Dedifferentiated amniotic fluid mesenchymal stem cell (primary cell): ENCODE results near the gene TEX264.
"Not testable (repeated sequence)": the region's sequence is repeated elsewhere in the genome, so short reads cannot be mapped to it uniquely, and the experiment has no call there.

Experiments
- DNase-seq: peaks from one replicate; pipeline ENCODE4 v3.0.0-alpha.2; 2016; ENCODE audit errors: extremely low spot score

The TEX264 gene, protein sequence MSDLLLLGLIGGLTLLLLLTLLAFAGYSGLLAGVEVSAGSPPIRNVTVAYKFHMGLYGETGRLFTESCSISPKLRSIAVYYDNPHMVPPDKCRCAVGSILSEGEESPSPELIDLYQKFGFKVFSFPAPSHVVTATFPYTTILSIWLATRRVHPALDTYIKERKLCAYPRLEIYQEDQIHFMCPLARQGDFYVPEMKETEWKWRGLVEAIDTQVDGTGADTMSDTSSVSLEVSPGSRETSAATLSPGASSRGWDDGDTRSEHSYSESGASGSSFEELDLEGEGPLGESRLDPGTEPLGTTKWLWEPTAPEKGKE

DNA sequence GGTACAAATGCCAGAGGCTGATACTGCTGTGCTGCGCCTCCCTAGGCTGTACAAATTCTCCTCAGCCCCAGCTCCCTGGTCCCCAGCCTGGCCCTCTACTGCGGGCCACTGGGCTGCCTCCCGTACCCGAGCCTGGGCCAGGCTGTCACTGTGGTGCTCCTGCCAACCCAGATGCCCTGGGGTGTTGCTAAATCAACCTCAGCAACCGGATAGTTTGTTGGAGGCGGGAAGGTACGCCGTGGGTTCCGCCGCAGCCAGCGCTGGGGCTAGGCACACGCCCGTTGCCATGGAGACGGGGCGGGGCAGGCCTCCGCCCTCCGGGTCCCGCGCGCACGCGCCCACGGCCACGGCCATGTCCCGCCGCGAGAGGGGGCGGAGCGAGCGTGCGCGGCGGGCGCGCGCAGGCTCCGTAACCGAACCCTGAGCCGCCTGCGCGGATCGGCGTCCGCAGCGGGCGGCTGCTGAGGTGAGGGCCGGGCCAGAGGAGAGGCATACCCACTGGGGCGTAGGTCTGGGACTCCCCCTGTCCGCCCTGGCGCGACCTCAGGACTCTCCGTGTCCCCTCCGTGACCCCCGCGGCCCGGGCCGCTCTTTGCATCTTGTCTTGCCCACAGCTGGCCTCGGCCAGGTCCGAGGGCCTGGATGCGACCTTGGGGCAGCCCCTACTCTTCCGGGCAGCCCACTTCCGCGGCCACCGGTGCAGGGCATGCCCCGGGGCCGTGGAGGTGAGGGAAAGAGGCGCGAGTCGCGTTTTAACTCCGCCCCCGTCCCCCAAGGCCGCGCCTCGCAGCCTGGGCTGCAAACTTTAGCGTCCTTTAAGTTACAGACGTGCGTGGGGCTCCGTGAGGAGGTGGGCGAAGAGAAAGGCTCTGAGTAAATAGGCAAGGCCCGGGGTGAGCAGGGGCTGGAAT, at the start of gene TEX264:
TSS of gene TEX264 (plus strand) at position 430 of the 911 bp plus-strand sequence. CDS start 3,053 bp downstream, outside the sequence.
- DNase-seq, result peak; percentile 75

DNA sequence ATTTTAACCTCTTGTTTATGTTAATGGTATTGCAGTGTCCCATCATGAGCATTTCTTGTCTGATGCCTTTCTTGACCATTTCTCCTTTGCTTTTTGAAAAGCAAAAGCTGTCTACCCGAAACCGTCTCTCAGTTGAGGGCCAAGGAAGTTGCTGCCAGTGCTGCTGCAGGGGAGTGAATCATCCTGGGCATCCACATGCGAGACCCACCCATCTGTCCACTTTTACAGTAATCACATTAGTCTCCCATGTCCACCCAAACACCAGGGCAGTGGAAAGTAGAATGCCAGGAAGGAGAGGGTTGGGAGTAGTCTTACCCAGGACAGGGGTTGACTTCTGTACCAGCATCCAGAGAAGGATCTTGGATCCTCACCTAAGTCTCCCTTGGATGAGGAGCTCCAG, 48.6 kb upstream of the TEX264 start:
- DNase-seq, result no peak

DNA sequence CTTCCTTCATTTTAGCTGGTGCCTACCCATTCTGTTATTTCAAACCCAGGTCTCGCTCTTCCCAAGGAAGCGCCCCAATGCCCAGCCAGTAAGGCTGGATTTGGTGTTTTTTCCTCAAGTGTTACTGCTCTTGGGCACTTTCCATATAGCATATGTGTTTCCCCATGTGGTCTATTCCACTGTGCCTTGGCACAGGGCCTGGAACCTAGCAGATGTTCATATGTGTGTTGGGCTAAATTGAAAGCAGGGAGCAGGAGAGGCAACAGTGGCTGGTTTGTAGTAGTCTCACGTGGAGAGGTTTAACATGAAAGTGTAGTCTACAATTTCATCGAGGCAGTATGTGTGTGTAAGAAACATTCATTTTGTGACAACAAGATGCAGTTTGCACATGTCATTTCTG, 48.2 kb upstream of the TEX264 start:
- DNase-seq, result no peak

DNA sequence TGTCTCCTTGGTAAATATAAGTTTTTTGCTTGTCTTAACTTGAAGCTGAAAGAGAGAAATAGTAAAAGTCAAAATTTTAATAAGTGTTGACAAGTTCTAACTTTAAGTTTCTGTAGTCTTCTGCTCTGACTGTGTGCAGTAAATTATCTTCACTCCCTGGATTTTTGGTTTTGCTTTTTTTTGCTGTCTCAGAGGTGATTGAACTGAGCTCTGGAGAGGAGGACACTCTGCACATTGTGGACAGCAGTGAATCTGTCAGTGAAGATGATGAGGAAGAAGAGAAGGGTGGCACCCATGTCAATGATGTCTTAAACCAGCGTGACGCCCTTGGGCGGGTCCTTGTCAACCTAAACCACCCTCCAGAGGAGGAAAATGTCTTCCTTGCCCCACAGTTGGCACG, 40.5 kb upstream of the TEX264 start:
- no peak for DNase-seq

DNA sequence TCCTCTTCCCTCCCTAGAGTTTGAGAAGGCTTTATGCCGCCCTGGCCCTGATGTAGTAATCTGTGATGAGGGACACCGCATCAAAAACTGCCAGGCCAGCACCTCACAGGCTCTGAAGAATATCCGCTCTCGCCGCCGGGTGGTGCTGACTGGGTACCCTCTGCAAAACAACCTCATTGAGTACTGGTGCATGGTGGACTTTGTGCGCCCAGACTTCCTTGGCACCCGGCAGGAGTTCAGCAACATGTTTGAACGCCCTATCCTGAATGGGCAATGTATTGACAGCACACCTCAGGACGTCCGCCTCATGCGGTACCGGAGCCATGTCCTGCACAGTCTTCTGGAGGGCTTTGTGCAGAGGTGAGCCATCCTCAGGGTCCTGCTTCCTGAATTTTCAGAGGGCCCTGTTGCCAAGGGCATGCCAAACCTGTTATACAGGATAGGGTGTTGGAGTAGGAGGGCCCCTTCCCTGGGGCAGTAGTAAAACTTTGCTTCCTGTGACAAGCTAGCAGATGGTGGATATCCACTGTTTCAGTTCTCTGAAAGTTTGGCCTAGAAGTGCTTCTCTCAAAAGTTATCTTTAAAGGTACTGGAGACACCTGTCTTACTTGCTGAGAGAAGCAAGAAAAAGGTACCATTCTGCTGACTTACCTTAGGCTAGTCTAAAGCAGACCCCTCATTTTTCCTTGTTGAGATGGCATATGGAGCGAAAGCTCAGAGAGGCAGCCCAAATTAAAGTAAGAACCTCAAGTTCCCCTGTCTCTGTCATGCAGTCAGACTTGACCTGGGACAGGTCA, 33.7 kb upstream of the TEX264 start:
- DNase-seq, result no peak

DNA sequence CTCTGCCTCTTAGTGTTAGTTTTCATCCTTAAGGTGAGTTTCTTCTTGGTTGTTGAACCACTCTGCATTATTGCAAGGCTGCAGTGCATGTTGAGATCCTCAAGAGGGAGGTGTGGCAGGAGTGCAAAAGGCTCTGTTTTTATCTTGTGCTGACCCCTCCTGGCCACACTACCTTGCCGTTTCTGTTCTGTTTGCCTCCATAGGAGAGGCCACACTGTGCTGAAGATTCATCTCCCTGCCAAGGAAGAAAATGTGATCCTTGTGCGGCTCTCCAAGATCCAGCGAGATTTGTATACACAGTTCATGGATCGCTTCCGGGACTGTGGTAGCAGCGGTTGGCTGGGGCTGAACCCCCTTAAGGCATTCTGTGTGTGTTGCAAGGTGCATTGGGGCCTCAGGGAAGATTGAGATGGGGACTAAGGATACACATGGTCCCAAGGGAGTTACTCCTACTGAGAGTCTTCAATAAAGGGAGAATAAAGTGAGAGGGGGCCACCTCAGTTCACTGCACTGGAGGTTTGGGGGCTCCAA, 33.0 kb upstream of the TEX264 start:
- DNase-seq, result no peak

DNA sequence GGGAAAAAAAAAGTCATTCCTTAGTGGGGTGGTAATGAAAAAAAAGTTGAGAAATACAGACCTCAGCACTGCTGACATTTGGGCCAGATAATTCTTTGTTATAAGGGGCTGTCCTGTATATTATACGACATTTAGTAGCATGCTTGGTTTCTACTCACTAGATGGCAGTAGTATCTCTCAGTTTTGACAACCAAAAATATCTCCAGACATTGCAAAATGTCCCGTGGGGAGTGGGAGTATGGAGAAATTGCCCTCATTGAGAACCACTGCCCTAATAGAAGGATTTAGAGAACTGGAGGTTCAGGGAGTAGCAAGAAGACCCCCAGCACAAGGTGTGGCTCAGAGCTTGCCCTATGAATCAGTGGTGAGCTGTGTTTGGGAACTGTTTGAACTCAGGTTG, 28.6 kb upstream of the TEX264 start:
- DNase-seq, result no peak

DNA sequence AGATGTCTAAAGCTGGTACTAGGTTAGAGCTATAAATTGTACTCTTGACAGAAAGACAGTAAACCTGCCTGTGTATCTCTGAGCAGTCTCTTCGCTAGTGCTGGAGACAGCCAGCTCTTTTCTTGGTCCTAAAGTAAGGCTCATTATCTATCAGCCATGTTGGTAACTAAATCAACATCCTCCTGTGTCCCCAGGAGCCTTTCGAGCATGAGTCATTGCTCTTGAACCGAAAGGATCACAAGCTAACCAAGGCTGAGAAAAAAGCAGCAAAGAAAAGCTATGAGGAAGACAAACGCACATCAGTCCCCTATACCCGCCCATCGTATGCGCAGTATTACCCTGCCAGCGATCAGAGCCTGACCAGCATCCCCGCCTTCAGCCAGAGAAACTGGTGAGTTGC, 25.0 kb upstream of the TEX264 start:
- DNase-seq, result no peak

DNA sequence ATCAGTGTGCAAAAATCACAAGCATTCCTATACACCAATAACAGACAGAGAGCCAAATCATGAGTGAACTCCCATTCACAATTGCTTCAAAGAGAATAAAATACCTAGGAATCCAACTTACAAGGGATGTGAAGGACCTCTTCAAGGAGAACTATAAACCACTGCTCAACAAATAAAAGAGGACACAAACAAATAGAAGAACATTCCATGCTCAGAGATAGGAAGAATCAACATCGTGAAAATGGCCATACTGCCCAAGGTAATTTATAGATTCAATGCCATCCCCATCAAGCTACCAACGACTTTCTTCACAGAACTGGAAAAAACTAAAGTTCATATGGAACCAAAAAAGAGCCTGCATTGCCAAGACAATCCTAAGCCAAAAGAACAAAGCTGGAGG, 18.9 kb upstream of the TEX264 start:
- DNase-seq, result not testable (repeated sequence)

DNA sequence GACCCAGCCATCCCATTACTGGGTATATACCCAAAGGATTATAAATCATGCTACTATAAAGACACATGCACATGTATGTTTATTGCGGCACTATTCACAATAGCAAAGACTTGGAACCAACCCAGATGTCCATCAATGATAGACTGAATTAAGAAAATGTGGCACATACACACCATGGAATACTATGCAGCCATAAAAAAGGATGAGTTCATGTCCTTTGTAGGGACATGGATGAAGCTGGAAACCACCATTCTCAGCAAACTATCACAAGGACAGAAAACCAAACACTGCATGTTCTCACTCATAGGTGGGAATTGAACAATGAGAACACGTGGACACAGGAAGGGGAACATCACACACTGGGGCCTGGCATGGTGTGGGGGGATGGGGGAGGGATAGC, 17.6 kb upstream of the TEX264 start:
- DNase-seq, result not testable (repeated sequence)

DNA sequence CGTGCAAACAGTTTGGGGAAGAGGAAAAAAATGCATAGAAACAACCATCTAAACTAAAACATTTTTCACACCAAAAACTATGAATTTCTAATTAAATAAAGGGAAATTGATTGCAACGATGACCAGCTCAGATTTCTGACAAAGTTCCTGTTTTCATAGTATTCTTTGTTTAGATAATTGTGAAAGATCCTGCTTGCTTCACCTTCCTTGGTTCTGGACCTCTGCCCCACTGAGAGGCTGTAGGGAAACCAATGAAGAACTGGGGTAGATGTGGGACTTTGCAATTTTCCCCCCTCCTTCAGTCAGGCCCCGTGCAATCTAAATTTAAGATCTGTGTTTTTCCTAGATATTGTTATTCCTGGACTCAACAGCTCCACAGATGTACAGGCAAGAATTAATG, 13.8 kb upstream of the TEX264 start:
- no peak for DNase-seq

DNA sequence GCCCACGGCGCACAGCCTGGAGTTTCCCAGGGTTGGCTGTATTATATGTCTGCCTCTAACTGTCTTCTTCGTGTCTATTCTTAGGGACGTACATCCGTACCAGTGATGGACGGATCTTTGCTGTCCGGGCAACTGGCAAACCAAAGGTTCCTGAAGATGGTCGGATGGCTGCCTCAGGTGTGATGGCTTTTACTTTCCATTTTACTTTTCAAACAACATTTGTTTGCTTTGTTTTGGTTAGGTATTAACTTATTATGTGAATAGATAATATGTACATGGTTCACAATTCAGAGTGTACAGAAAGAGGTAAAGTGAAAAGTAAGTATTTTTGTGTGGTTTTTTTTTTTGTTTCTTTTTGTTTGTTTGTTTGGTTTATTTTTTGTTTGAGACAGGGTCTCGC, 11.1 kb upstream of the TEX264 start:
- no peak for DNase-seq

DNA sequence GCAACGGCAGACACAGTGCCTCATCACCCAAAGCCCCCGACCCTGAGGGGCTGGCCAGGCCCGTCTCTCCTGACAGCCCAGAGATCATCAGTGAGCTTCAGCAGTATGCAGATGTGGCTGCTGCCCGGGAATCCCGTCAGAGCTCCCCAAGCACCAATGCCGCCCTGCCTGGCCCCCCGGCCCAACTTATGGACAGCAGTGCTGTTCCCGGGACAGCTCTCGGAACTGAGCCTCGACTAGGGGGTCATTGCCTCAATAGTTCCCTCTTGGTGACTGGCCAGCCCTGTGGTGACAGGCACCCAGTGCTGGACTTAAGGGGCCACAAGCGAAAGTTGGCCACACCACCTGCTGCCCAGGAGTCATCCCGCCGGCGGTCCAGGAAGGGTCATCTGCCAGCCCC, 8.6 kb upstream of the TEX264 start:
- no peak for DNase-seq

DNA sequence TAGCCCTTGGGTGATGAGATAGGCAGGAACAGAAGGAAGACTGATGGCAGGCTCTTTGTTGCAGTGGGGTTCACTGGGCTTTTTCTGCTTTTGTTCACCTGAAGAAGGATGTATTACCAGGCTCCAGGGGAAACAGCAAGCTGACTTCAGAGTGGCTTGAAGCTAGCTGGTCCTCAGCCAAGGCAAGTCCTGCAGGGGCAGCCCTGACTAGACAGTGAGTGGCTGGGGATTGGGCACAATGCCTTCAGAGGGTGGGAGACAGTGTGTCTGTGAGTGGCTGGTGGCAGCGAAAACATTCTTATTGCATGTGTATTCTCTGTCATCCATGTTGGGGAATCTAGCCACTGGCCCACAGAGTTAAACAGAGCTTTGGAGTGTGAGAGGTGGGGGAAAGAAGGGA, 2.3 kb upstream of the TEX264 start:
- DNase-seq, result no peak

DNA sequence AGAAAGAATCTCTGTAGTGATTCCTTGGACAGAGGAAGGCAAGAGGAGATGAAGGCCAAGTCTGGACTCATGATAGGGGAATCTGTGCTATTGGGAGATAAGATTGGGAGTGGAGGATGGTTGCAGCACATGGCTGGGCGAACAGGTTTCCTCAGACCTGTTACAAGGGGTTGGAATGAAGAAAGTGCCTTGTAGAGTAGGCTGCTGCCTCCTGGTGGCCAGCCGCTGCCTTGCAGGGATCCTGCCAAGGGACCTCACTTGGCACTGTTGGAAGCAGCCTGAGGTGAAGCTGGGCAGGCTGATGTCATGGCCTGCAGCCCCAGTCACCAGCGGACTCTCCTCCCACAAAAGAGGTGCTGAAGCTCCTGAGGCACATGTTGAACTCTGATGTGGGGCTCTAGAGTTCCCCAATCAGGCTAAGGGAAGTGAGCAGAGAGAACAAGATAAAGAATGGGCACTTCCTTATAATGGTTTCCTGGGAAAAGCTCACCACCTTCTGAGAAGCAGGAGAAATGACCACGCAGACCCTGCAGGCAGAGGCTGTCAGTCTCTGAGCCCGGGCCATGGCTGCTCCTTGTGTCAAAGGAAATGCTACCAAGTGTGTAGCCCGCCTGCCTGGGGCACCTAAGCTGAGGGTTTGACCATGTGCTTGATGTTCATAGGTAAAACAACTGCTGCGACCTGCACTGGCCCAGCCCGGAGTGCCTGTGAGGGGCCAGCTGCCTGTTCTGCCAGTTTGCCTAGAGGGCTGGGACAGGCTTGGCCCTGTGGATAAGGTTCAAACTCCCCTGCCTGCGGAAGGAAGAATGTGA, 1.6 kb upstream of the TEX264 start:
- DNase-seq, result peak; percentile 73

DNA sequence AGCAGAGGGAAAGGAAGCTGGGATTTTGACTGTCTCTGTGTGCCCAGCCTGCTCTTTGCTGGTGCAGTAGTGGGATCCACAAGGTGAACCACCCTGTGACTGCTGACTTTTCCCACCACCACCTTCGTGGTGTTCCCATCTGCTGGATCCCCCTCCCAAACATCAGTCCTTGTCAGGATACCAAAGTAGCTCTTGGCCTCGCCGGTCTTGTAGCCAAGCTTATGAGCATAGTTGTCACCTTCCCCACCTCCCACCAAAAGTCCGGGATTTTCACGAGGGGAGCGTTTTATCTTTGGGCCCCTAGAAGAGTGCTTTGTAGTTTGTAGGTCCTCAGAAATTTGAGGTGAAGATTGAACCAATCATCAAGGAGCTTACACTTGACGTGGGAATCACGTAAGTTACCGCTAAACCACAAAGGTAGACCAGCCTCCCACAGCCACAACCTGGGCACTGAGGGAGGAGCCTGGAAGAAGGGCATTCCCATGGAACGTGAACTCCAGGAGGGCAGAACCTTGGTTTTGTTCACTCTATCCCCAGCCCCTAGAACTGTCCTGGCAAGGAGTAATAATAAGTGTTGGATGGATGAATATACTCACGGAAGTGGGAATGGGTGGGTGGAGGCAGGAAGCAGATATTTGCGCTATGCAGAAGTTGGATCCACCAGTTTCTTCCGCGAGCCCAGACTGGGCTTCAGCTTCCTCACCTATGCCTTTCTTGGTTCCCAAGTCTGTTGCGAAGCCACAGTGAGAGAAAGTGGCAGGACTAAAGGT, 814 bp upstream of the TEX264 start:
- no peak for DNase-seq

DNA sequence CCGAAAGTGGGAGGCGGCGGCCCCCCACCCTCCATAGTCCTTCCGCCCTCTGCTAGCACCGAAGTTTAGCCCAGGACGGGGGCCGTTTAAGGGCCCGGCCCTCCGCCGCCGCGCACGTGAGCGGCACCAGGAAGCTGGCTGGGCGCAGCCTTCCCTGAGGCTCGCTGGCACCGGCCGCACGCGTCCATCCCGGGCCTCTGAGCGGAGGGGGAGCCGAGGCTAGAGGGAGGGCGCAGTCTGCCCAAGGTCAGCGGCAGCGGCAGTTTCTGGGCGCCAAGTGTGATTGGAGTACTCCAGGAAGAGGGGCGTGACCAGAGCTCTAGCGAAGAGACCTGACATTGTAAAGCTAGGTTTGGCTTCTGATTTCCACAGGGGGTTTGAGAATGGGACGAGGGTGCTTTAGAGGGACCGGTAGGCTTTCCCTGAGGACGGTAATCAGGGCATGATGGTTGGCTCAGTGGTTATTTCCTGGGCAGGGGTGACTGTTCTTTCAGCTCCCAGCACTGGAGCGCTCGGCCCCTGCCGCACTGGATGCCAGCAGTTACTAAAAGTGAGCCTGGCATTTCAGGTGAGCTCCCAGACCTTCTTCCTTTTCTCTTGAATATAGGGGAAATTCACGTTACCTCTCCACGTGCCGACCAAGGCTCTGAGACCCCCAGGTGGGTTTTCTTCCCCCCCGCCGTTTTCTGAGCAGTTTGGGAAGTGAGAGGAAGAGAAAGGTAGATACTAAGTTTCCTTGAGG, 853 bp downstream of the TEX264 start:
- DNase-seq, result peak; percentile 33

DNA sequence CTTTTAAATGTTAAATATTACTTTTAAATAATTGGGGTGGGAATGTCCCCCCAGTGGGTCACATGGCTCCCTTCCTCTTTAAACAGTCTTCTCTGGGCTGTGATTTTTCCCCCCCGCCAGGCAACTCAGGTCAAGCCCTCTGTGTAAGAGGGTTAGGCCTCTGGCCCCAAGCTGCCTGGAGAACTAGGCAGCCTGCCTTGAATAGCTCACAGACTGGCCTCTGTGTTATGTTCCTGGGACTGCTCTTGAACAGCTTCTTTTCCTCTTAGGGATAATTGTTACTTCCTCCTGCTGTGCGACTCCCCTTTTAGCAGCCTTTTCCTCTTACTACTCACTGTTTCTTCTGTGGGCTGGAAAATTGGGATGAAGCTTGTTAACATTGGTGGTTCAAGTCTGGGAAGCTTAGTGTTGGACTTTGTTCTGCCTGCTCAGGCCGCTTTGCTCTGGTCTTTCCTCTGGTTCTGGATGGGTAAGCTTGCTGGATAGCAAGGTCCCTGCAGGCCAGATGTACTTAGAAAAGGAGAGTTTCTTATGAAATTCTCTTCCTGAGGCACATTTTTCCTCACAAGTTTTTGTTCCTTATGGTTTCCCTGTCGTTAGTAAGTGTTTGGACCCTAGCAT, 2.2 kb downstream of the TEX264 start:
- no peak for DNase-seq
